ACHN (cell line): ENCODE measurements around the gene SIK3.
"Not testable (repeated sequence)": the region's sequence is repeated elsewhere in the genome, so short reads cannot be mapped to it uniquely, and the experiment has no call there.

Experiments
- DNase-seq: peaks from one replicate; pipeline ENCODE4 v3.0.0-alpha.2; 2015
- in situ Hi-C: cut with HindIII; loops from 2 replicates; pipeline ENCODE4 v1.10.0; 2017; ENCODE audit warnings: low sequenced_read_pairs, low pct_ligation_motif_present, low pct_unique_long_range_greater_than_20kb

SIK3 gene

GRCh38 chr11:116812109-116812508 lies 286.1 kb downstream of the SIK3 start:
- in situ Hi-C loops, result no loop called here
- DNase-seq, result no peak

- in situ Hi-C loops, result no loop called here
- no peak for DNase-seq
Measured at GRCh38 chr11:116811194-116811593, 287.0 kb downstream of the SIK3 start.

- DNase-seq, result no peak
- in situ Hi-C loops, result no loop called here
Measured at GRCh38 chr11:116808262-116809175, 289.7 kb downstream of the SIK3 start.

- in situ Hi-C loops, result no loop called here
- no peak for DNase-seq
Measured at GRCh38 chr11:116807601-116808261, 290.5 kb downstream of the SIK3 start.

GRCh38 chr11:116804001-116804400 lies 294.2 kb downstream of the SIK3 start:
- in situ Hi-C loops, result no loop called here
- DNase-seq, result no peak

- in situ Hi-C loops, DNase-seq: not testable (repeated sequence)
Measured at GRCh38 chr11:116801662-116802061, 296.6 kb downstream of the SIK3 start.

- in situ Hi-C loops, result no loop called here
- DNase-seq, result no peak
Measured at GRCh38 chr11:116800610-116801009, 297.6 kb downstream of the SIK3 start.

GRCh38 chr11:116798368-116798767 lies 299.9 kb downstream of the SIK3 start:
- in situ Hi-C loops, result no loop called here
- no peak for DNase-seq

GRCh38 chr11:116797816-116798215 lies 300.4 kb downstream of the SIK3 start:
- DNase-seq, result no peak
- in situ Hi-C loops, result no loop called here

GRCh38 chr11:116796548-116796947 lies 301.7 kb downstream of the SIK3 start:
- in situ Hi-C loops, result no loop called here
- no peak for DNase-seq

GRCh38 chr11:116794851-116795250 lies 303.4 kb downstream of the SIK3 start:
- in situ Hi-C loops, result no loop called here
- no peak for DNase-seq

GRCh38 chr11:116793772-116794097 lies 304.5 kb downstream of the SIK3 start:
- in situ Hi-C loops, result no loop called here
- DNase-seq, result peak; percentile 16
